ENCODE data around the gene TGM3.

The TGM3 gene

DNA sequence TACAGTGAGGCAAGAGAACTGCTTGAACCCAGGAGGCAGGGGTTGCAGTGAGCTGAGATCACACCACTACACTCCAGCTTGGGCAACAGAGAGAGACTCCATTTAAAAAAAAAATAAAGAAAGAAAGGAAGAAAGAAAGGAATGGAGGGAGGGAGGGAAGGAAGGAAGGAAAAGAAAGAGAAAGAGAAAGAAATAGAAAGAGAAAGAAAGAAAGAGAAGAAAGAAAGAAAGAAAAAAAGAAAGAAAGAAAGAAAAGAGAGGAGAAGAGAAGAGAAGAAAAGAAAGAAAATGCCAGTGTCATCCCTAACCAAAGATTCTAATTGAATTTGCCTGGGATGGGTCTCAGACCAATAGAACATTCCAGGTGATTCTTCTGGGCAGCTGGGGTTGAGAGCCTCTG, 4.2 kb downstream of the TGM3 start:
- peak overlapping the region; percentile 26 for H3K27ac ChIP-seq
- TF ChIP-seq, protein P1, sequence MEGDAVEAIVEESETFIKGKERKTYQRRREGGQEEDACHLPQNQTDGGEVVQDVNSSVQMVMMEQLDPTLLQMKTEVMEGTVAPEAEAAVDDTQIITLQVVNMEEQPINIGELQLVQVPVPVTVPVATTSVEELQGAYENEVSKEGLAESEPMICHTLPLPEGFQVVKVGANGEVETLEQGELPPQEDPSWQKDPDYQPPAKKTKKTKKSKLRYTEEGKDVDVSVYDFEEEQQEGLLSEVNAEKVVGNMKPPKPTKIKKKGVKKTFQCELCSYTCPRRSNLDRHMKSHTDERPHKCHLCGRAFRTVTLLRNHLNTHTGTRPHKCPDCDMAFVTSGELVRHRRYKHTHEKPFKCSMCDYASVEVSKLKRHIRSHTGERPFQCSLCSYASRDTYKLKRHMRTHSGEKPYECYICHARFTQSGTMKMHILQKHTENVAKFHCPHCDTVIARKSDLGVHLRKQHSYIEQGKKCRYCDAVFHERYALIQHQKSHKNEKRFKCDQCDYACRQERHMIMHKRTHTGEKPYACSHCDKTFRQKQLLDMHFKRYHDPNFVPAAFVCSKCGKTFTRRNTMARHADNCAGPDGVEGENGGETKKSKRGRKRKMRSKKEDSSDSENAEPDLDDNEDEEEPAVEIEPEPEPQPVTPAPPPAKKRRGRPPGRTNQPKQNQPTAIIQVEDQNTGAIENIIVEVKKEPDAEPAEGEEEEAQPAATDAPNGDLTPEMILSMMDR (conservative IDR thresholded peaks at IDR 0.05): no peak
- TF ChIP-seq ZFX (IDR thresholded peaks at IDR 0.05): no peak

DNA sequence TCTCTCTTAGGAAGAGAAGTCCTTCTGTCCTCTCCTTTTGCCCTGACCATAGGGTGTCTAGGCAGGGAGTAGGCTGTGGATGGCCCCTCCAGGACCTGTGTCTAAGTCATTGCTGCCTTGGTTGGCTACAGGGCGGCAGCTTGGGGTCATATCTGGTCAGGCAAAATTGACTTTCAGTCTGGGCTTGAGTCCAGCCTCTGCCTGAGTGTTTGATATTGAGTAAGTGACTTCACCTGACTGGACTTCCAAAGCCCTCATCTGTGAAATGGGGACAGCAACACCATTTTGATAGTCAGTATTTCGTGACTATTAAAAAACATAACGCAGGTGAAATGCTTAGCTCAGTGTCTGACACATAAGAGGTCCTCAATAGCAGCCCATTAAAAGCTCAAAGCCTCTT, 4.6 kb downstream of the TGM3 start:
- peak overlapping the region; percentile 26 for H3K27ac ChIP-seq
- TF ChIP-seq, protein P1 (conservative IDR thresholded peaks at IDR 0.05): no peak
- no peak for TF ChIP-seq ZFX (IDR thresholded peaks at IDR 0.05)

DNA sequence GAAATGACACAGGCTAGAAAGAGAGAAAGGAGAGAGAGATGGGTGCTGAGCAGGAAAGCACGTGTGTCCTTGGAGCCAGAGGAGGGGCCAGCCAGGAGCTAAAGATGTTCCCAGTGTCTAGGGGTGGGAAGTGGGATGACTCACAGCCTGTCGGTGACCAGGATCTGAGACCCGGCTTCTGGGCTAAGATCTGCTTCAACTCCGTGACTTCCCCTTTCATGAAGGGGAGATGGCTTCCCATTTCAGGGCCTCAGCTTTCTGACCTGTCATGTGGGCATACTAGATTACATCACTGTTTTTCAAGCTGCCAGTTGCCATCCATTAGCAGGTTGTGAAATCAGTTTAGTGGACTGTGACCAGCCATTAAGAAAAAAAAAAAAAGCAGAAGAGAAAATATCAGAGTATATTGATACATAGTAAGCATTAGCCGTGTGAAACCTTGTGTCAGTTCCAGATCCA, 5.4 kb downstream of the TGM3 start:
- peak overlapping the region; percentile 26 for H3K27ac ChIP-seq
- TF ChIP-seq ZFX (IDR thresholded peaks at IDR 0.05): no peak
- TF ChIP-seq, protein P1 (conservative IDR thresholded peaks at IDR 0.05): no peak

DNA sequence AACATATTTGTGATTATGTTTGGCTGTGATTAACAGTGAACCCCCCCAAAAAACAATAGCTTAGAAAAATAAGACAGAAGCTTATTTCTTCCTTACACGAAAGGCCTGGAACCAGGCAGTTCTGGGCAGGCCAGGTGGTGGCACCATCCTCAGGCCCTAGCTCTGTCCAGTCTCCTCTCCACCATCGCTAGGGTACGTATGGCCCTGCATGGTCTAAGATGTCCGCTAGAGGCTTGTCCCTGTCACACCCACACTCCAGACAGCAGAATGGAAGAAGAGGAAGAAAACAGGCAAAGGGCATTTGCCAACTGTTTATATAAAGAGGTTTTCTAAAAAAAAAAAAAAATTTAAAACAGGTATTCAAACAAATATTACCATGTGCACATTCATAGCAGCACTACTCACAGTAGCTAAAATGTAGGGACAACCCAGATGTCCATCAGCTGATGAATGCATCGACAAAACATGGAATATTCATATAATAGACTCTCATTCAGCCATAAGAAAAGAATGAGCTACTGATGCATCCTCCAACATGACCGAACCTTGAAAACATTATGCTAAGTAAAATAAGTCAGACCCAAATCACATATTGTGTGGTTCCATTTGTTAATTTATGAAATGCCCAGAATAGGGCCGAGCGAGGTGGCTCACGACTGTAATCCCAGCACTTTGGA, 6.7 kb downstream of the TGM3 start:
- no peak for TF ChIP-seq ZFX (IDR thresholded peaks at IDR 0.05)
- TF ChIP-seq, protein P1 (conservative IDR thresholded peaks at IDR 0.05): no peak
- H3K27ac ChIP-seq: no peak overlapping the region

DNA sequence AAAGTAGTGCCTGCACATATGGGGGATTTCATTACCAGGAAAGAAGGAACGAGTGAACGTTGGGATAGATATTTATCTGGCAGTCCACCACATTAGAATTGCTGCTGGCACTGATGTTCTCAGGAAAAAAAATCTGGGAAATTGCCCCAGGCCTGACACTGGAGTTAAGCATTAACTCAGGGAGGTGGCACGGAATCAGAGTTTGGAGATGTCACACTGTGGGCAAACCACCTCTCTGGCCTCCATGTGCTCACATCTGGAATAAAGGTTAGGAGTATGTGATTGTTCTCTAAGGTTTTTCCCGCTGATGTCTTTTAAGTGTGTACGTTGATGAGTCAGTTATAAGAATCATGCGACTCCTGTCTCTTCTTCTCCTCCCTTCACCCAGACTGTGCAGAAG, 7.9 kb downstream of the TGM3 start:
- TF ChIP-seq, protein P1 (conservative IDR thresholded peaks at IDR 0.05): no peak
- TF ChIP-seq ZFX (IDR thresholded peaks at IDR 0.05): no peak
- H3K27ac ChIP-seq: no peak overlapping the region

DNA sequence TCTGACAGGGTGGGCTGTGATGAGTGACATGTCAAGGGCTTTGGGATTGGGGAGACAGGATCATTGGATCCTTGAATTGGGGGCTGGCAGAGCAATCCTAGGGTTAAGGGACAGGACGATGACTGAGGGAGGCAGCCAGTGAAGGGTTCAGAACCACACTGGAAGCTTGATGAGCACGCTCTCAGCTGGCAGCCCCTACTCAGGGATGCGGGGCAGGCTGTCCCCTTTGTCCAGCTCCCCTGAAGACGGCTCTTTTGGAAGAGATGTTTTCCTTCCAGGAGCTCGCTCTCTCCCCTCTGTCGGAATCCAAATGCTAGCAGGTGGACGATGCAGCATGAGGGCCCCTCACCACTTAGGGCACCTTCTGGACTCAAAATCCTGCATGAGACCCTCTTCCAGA, 8.4 kb downstream of the TGM3 start:
- peak overlapping the region; percentile 14; the same call in 1 of the 2 replicates for H3K27ac ChIP-seq
- TF ChIP-seq, protein P1 (conservative IDR thresholded peaks at IDR 0.05): no peak
- no peak for TF ChIP-seq ZFX (IDR thresholded peaks at IDR 0.05)

DNA sequence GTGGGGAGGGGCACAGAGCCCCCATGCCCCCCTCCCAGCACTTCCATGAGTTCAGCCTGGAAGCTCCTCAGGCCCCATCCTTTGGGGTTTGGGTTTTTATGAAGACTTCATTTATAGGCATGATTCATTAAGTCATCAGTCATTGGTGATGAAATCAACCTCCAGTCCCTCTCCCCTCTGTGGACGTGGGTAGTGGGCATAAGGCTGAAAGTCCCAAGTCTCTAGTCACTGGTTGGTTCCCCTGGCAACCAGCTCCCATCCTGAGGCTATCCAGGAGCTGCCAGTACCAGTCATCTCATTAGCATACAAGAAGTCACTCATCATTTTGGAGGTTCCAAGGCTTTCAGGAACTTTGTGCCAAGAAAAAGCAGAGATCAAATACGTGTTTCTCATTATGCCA, 9.2 kb downstream of the TGM3 start:
- H3K27ac ChIP-seq: peak overlapping the region; percentile 45
- TF ChIP-seq, protein P1 (conservative IDR thresholded peaks at IDR 0.05): no peak

Measured in C4-2B (cell line).